ENCODE results near the gene TMEM218.

TMEM218 gene

GRCh38 chr11:125074511-125075241 lies 36.8 kb downstream of the TMEM218 start:
- TF ChIP-seq ZNF274 (IDR thresholded peaks at IDR 0.05; ENCODE audit: low read depth, low read length), result no peak
- no peak for TF ChIP-seq SUZ12 (IDR thresholded peaks at IDR 0.05; ENCODE audit: extremely low read depth, insufficient read depth, insufficient read length)
- TF ChIP-seq YY1 (IDR thresholded peaks at IDR 0.05; ENCODE audit: insufficient read depth, insufficient read length), result no peak
- Histone ChIP-seq H3K27me3 (ENCODE audit: insufficient read depth, insufficient read length) (peaks cover 5% of the 10 kb centered on the region), H3K4me1 (ENCODE audit: insufficient read depth, insufficient read length) (peaks cover 11% of the 10 kb centered on the region), H3K9ac (ENCODE audit: insufficient read length, low read depth) (no peak overlapping the region), H3K9me3 (ENCODE audit: insufficient read depth, low read length) (no peaks in the 10 kb centered on the region), H3K4me3 (ENCODE audit: insufficient read length, low read depth) (no peak overlapping the region), H3K36me3 (ENCODE audit: insufficient read depth, insufficient read length, low read length) (no peaks in the 10 kb centered on the region)
- no peak for DNase-seq (ENCODE audit: low read depth, low spot score)

GRCh38 chr11:125073616-125074483 lies 37.6 kb downstream of the TMEM218 start:
- Histone ChIP-seq H3K27me3 (ENCODE audit: insufficient read depth, insufficient read length) (peaks cover 5% of the 10 kb centered on the region), H3K9ac (ENCODE audit: insufficient read length, low read depth) (no peak overlapping the region), H3K36me3 (ENCODE audit: insufficient read depth, insufficient read length, low read length) (no peaks in the 10 kb centered on the region), H3K4me3 (ENCODE audit: insufficient read length, low read depth) (no peak overlapping the region), H3K4me1 (ENCODE audit: insufficient read depth, insufficient read length) (peaks cover 9% of the 10 kb centered on the region), H3K9me3 (ENCODE audit: insufficient read depth, low read length) (no peaks in the 10 kb centered on the region)
- TF ChIP-seq YY1 (IDR thresholded peaks at IDR 0.05; ENCODE audit: insufficient read depth, insufficient read length) (no peak), ZNF274 (IDR thresholded peaks at IDR 0.05; ENCODE audit: low read depth, low read length) (no peak), SUZ12 (IDR thresholded peaks at IDR 0.05; ENCODE audit: extremely low read depth, insufficient read depth, insufficient read length) (no peak)
- DNase-seq (ENCODE audit: low read depth, low spot score), result no peak

DNA sequence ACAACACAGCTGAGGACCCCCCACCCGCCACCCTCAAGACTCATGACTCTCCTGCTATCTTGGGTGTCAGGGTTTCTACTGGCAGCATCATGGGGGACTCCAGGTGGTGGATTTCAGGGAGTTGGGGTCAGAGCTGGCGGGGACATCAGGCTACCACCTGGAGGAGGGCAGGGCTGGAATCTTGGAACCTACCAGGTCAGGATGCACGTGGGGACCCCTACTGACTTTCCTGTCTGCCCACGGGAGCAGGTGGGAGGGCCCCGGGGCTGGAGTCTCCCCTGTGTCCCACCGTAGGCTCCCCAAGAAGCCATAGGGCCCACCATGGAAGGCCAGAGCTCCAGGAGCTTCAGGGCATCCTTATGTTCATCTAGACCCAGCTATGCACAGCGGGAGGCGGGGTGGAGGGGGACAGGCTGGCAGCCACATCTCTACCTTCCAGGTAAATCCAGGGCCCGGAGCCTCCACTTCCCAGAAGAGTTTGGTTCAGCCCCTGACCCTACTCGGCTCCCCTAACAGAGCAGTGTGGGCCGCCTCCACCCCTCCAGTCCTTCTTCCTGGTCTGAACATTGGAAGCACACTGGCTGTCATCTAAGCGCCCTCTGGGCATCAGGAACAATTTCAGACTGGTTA lies 38.4 kb downstream of the TMEM218 start:
- H3K4me3 ChIP-seq (ENCODE audit: insufficient read length, low read depth), result no peak overlapping the region
- no peak overlapping the region for H3K9ac ChIP-seq (ENCODE audit: insufficient read length, low read depth)
- H3K36me3 ChIP-seq (ENCODE audit: insufficient read depth, insufficient read length, low read length), result no peaks in the 10 kb centered on the region
- TF ChIP-seq SUZ12 (IDR thresholded peaks at IDR 0.05; ENCODE audit: extremely low read depth, insufficient read depth, insufficient read length), result no peak
- TF ChIP-seq ZNF274 (IDR thresholded peaks at IDR 0.05; ENCODE audit: low read depth, low read length), result no peak
- no peak for TF ChIP-seq YY1 (IDR thresholded peaks at IDR 0.05; ENCODE audit: insufficient read depth, insufficient read length)
- peaks cover 5% of the 10 kb centered on the region for H3K27me3 ChIP-seq (ENCODE audit: insufficient read depth, insufficient read length)
- H3K9me3 ChIP-seq (ENCODE audit: insufficient read depth, low read length), result no peaks in the 10 kb centered on the region
- H3K4me1 ChIP-seq (ENCODE audit: insufficient read depth, insufficient read length), result peaks cover 9% of the 10 kb centered on the region
- DNase-seq (ENCODE audit: low read depth, low spot score), result no peak

DNA sequence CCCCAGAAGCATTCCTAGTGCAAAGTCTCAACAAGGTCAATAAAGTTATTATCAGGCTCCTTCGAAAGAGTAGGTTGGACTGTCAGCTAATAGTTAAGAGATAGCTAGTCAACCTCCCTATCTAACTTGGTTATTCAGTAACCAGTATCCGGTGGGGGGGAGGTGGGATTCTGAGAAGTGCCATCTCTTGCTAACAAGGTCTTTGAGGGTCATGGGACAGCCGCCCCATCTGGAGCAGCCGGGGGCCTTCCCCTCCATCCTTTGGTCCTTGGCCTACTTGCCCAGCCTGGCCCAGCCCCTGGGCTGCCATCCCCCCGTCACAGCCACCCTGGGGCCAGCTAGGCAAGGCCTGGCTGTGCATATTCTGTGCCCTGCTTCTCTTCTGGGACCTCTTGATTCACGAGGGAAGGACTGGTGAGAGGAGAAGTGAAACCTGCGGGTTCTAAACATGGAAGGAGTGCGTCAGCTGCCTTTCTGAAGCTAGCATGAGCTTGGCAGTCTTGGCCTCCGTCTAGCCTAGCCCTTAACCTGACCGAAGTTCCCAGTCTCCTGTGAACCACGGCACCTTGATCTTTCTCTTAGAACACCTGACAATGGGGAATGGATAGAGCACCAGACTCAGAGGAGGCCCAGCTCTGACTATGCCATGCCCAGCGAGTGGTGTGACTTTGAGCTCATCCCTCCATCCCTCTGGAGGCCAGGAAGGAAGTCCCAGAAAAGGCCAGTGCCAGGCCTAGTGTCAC lies 39.0 kb downstream of the TMEM218 start:
- H3K4me1 ChIP-seq (ENCODE audit: insufficient read depth, insufficient read length), result peaks cover 9% of the 10 kb centered on the region
- no peaks in the 10 kb centered on the region for H3K9me3 ChIP-seq (ENCODE audit: insufficient read depth, low read length)
- no peak for DNase-seq (ENCODE audit: low read depth, low spot score)
- no peak for TF ChIP-seq SUZ12 (IDR thresholded peaks at IDR 0.05; ENCODE audit: extremely low read depth, insufficient read depth, insufficient read length)
- no peak for TF ChIP-seq ZNF274 (IDR thresholded peaks at IDR 0.05; ENCODE audit: low read depth, low read length)
- no peak for TF ChIP-seq YY1 (IDR thresholded peaks at IDR 0.05; ENCODE audit: insufficient read depth, insufficient read length)
- H3K27me3 ChIP-seq (ENCODE audit: insufficient read depth, insufficient read length), result peaks cover 5% of the 10 kb centered on the region
- H3K36me3 ChIP-seq (ENCODE audit: insufficient read depth, insufficient read length, low read length), result no peaks in the 10 kb centered on the region
- no peak overlapping the region for H3K9ac ChIP-seq (ENCODE audit: insufficient read length, low read depth)
- no peak overlapping the region for H3K4me3 ChIP-seq (ENCODE audit: insufficient read length, low read depth)

GRCh38 chr11:125071846-125072217 lies 39.6 kb downstream of the TMEM218 start:
- DNase-seq (ENCODE audit: low read depth, low spot score), result no peak
- peaks cover 5% of the 10 kb centered on the region for H3K27me3 ChIP-seq (ENCODE audit: insufficient read depth, insufficient read length)
- H3K9ac ChIP-seq (ENCODE audit: insufficient read length, low read depth), result no peak overlapping the region
- no peaks in the 10 kb centered on the region for H3K9me3 ChIP-seq (ENCODE audit: insufficient read depth, low read length)
- TF ChIP-seq ZNF274 (IDR thresholded peaks at IDR 0.05; ENCODE audit: low read depth, low read length) (no peak), YY1 (IDR thresholded peaks at IDR 0.05; ENCODE audit: insufficient read depth, insufficient read length) (no peak), SUZ12 (IDR thresholded peaks at IDR 0.05; ENCODE audit: extremely low read depth, insufficient read depth, insufficient read length) (no peak)
- no peak overlapping the region for H3K4me3 ChIP-seq (ENCODE audit: insufficient read length, low read depth)
- no peaks in the 10 kb centered on the region for H3K36me3 ChIP-seq (ENCODE audit: insufficient read depth, insufficient read length, low read length)
- peaks cover 9% of the 10 kb centered on the region for H3K4me1 ChIP-seq (ENCODE audit: insufficient read depth, insufficient read length)

DNA sequence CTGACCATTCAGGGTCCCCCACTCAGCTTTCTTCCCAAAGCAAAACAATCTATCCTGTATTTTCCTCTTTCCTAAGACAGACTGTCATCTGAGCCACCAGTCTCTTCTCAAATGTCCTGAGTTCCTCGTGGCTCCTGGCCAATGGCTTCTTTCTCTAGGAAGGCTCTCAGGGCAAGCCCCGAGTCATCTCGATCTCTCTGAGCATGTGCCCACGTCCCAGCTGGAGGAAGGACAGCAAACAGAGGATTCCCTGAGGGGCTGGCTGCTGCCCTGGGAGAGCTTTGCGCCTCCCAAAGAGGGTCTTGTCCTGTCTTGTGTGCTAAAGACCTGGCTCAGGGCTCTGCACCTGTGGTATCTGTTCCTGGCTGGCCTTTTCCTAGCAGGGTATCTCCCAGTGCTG lies 40.0 kb downstream of the TMEM218 start:
- Histone ChIP-seq H3K27me3 (ENCODE audit: insufficient read depth, insufficient read length) (peaks cover 5% of the 10 kb centered on the region), H3K36me3 (ENCODE audit: insufficient read depth, insufficient read length, low read length) (no peaks in the 10 kb centered on the region), H3K4me1 (ENCODE audit: insufficient read depth, insufficient read length) (peaks cover 9% of the 10 kb centered on the region), H3K4me3 (ENCODE audit: insufficient read length, low read depth) (no peak overlapping the region), H3K9me3 (ENCODE audit: insufficient read depth, low read length) (no peaks in the 10 kb centered on the region), H3K9ac (ENCODE audit: insufficient read length, low read depth) (no peak overlapping the region)
- TF ChIP-seq ZNF274 (IDR thresholded peaks at IDR 0.05; ENCODE audit: low read depth, low read length) (no peak), YY1 (IDR thresholded peaks at IDR 0.05; ENCODE audit: insufficient read depth, insufficient read length) (no peak), SUZ12 (IDR thresholded peaks at IDR 0.05; ENCODE audit: extremely low read depth, insufficient read depth, insufficient read length) (no peak)
- no peak for DNase-seq (ENCODE audit: low read depth, low spot score)

Measured in NT2/D1 (cell line).